Tracheal epithelial cell (primary cell): ENCODE measurements around the gene NDUFS1. TPM values are rescaled to one million over a fixed set of nuclear protein-coding genes. Genes with fewer than 3 reads are reported as not detected.

Experiments
- total RNA-seq: library from RNA; depleted of rRNA; stranded (reverse); fragments of >200 nt; gene quantifications from 2 replicates; pipeline ENCODE4 v1.2.1, GENCODE V29; 2014

The NDUFS1 gene
- total RNA-seq: 80.4 and 119 TPM in 2 replicates

DNA sequence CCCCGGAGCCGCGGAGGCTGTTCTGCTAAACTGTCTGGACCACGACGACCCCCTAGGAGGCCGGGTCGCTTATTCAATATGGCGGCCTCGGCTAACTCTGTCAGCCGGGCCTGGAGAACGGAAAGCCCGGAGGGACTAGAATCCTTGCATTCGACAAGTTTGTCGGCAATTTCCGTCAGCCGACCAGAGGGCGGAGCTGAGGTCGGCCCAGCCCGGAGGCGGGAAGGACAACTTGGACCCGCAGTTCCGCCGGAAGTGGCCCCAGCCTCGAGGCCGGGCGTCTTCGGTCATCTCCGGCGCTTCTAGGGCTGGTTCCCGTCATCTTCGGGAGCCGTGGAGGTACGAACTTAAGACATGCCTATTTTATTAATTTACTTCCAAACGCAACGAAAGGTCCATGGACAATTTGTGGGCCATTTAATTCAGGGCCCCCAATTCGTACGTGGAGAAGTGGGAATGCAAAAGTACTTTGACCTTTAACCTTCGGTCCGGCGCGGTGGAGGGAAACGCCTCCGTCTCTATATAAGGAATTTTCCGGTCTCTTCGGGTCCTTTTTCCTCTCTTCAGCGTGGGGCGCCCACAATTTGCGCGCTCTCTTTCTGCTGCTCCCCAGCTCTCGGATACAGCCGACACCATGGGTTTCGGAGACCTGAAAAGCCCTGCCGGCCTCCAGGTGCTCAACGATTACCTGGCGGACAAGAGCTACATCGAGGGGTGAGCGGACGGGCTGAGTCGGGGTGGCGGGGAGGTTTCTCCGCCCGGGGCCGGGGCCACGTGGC lies at the start of gene NDUFS1, which contains the start of gene EEF1B2:
TSS of gene NDUFS1 (minus strand) at position 99 of the 779 bp plus-strand sequence. CDS start 5,766 bp downstream, outside the sequence.
TSS of gene EEF1B2 (plus strand) at position 550 of the 779 bp plus-strand sequence. CDS start at position 635, 85 bp downstream.

GRCh38 chr2:206085742-206086445 lies 73.3 kb downstream of the NDUFS1 start, which contains the start of gene INO80D:
INO80D (minus strand) TSS chr2:206086174; CDS start chr2:206063016, 23,158 bp downstream.

Other genes with a start within 250 kb of the NDUFS1 start
- gene INO80D, start 73.3 kb downstream of the NDUFS1 start, total RNA-seq: 6.0 TPM in 2 replicates
- 569 and 744 TPM in 2 replicates for gene EEF1B2, start 451 bp upstream of the NDUFS1 start, total RNA-seq
- gene ZDBF2, start 115.2 kb upstream of the NDUFS1 start, total RNA-seq: 8.0 and 8.3 TPM in 2 replicates